Measurements from ENCODE around the gene MAPKAP1.
"Not testable (repeated sequence)": the region's sequence is repeated elsewhere in the genome, so short reads cannot be mapped to it uniquely, and the experiment has no call there.

DNA sequence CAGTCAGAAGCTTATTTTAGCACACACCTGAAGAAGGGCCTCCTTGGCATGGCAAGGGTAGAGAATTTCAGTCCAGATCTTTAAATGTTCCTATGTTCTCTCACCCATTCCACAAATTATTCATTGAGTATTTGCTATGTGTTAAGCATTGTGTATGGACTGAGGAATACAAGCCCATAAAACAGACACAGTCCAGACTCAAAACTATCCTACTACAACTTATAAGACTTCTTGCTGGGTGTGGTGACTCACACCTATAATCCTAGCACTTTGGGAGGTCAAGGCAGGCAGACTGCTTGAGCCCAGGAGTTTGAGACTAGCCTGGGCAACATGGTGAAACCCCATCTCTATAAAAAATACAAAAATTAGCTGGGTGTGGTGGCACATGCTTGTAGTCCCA is 141.0 kb downstream of the MAPKAP1 start:
- TF ChIP-seq, protein P1, sequence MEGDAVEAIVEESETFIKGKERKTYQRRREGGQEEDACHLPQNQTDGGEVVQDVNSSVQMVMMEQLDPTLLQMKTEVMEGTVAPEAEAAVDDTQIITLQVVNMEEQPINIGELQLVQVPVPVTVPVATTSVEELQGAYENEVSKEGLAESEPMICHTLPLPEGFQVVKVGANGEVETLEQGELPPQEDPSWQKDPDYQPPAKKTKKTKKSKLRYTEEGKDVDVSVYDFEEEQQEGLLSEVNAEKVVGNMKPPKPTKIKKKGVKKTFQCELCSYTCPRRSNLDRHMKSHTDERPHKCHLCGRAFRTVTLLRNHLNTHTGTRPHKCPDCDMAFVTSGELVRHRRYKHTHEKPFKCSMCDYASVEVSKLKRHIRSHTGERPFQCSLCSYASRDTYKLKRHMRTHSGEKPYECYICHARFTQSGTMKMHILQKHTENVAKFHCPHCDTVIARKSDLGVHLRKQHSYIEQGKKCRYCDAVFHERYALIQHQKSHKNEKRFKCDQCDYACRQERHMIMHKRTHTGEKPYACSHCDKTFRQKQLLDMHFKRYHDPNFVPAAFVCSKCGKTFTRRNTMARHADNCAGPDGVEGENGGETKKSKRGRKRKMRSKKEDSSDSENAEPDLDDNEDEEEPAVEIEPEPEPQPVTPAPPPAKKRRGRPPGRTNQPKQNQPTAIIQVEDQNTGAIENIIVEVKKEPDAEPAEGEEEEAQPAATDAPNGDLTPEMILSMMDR (IDR thresholded peaks at IDR 0.05): not testable (repeated sequence)
- TF ChIP-seq POLR2AphosphoS5, EP300 (IDR thresholded peaks at IDR 0.05): not testable (repeated sequence)

Data from suprapubic skin (tissue), 4 donors.